HL-60 (cell line): ENCODE data around the gene TLK2.

Experiments
- CTCF ChIP-seq: IDR thresholded peaks from one replicate; pipeline ENCODE4 v1.5.1; 2011; ENCODE audit warnings: low read length, control low read depth, inconsistent platforms; ENCODE audit not compliant: insufficient read depth
- GABPA ChIP-seq: IDR thresholded peaks from 2 replicates; pipeline ENCODE4 v1.6.1; 2012; ENCODE audit warnings: low read depth
- POLR2AphosphoS5 ChIP-seq: IDR thresholded peaks from 2 replicates; pipeline ENCODE4 v1.6.1; 2012; ENCODE audit warnings: low read depth

- TF ChIP-seq GABPA, result no peak
- no peak for TF ChIP-seq CTCF
- TF ChIP-seq POLR2AphosphoS5, result no peak
Measured at GRCh38 chr17:62605588-62605987, 127.0 kb downstream of the TLK2 start.
